GM21381 (cell line): Measurements from ENCODE around the gene C2CD3.
"Not testable (repeated sequence)": the region's sequence is repeated elsewhere in the genome, so short reads cannot be mapped to it uniquely, and the experiment has no call there.

Source experiments
- ATAC-seq: cut with Tn5 transposase; IDR thresholded peaks from one replicate; pipeline ENCODE4 v1.9.1; 2021; ENCODE audit warnings: mild to moderate bottlenecking, moderate library complexity; ENCODE audit not compliant: unreplicated experiment

The C2CD3 gene

DNA sequence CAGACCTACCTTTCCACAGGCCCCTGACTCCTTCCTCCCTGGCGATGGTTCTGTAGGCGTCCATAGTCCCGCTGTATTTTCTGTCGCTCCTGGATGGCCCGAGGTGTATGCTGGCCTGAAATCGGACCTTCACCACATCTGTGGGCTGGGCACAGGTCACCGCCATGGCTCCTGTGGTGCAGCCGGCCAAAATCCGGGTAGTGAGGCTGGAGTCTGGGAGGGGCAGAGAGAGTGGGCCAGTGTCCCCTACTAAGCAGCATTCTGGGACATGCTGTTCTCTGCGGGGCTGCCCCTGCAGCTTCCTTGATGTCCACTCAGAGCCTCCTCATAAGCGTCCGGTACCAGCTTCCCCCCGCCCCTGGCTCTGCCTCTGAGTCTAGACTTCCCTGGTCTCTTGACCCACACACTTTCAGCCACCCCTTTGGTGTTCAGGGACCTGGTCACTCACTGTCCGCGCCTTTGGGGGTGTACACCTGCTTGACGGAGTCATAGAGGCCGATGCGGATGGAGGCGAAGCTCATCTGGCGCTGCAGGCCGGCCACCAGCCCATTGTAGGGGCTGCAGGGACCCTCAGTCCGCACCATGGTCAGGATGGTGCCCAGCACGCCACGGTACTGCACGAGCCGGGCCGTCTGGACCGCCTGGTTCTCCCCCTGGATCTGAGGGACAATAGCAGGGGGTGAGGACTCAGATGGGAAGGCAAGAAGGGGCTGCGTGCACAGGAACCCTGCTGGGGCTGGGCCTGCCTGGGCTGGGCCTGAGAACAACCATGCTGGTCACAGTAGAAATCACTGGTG, 164.9 kb downstream of the C2CD3 start:
- ATAC-seq: no peak

DNA sequence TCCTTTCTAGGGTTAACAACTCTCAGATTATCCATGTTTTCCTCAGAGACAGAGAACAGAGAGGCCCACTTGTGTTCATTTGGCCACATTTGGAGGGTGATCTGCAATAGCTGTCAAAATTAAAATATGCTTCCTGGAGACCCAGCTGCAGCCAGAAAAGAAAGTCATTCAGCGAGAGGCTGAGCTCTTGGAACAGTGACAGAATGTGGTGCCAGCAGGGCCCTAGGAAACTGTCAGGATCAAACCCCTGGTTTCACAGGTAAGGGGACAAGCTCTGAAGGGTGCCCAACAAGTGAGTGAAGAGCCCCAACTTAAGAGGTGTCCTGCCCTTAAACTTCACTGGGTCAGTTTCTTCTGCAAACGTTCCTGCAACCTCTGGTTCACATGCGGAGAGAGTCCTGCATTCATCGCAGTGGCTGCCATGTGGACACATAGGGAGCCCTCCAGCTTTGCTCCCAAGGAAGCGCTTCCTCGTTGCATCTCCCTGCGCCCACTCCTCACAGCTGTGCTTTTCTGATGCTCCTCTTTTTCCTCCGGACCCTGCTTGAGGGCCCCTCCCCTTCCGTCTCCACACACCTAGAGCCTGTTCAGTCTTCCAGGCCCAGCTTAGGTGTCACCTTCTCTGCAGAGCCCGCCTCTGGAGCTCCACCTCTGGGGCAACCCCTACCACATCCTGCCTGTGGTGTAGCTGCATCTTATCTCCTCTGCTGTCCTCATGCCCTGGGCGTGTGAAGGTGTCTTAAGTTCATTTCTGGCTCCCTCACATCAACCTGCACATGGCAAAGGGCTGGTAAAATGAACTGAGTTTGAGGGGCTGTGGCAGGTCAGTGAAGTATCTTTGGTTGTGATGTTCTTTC, 165.8 kb downstream of the C2CD3 start:
- ATAC-seq: peak; percentile 56

DNA sequence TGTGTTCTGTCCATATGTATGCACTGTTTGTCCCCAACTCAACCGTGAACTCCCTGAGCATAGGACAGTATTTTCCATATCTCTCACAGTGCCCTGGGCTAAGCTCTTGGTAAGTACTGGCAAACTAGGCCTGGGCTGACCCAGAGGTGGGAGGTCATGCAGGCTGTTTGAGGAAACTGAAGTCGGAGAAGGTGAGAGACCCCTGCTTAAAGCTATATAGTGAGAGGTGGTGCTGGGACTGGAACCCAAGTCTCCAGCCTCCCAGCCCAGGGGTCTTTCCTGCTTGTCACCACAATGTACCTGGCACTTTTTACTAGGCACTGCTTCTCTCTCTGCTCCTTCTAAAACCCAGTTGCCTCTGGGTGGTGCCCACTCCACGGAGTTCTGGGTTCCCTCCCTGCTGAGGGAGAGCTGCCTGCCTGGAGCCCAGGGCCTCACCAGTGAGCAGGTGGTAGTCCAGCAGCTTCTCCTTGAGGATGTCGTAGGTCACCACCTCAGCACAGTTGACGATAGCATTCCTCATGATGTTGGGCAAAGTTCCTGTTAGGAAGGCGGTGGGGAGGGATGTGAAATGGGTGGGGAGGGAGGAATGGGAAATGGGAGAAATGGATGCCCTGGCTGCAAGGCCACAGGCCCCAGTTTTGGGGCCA, 166.6 kb downstream of the C2CD3 start:
- no peak for ATAC-seq

DNA sequence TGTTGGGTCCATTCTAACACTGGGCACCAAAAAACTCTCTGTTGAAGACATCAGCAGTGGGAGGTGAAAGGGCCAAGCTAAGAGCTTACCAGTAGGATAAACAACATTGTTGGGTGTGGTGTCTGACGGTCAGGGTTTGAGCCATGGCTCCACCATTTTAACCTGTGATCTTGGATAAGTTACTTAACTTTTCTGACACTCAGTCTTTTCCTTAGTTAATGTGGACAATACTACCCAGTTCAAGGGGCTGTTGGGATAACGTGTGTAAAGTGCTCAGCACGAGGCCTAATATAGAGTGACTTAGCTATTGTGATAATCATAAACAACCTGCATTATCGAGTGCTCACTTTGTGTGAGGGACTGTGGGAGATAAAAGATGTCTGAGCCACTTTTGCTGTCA, 168.0 kb downstream of the C2CD3 start:
- ATAC-seq: no peak

GRCh38 chr11:74001822-74002286, 168.9 kb downstream of the C2CD3 start:
- ATAC-seq: no peak

- no peak for ATAC-seq
Measured at GRCh38 chr11:74000307-74001133, 170.3 kb downstream of the C2CD3 start.

- ATAC-seq: no peak
Measured at GRCh38 chr11:73999581-74000306, 171.1 kb downstream of the C2CD3 start.

DNA sequence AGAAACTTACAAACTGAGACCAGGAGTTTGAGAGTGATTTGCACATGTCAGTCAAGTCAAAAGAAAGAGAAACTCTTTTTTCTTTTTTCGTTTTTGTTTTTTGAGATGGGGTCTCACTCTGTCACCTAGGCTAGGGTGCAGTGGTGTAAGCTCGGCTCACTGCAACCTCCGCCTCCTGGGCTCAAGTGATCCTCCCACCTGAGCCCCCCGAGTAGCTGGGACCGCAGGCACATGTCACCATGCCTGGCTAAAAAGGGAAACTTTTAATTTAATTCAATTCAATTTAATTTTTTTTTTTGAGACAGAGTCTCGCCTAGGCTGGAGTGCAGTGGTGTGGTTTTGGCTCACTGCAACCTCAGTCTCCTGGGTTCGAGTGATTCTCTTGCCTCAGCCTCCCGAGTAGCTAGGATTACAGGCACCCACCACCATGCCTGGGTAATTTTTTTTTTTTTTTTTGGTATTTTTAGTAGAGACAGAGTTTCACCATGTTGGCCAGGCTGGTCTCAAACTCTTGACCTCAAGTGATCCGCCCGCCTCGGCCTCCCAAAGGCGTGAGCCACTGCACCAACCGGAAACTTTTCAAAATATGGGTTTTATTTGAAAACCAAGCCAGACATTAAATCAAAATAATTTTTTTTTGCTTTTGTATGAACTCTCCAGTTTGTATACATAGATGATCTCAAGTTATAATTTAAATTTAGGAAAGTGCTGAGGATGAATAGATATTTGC, 171.8 kb downstream of the C2CD3 start:
- no peak for ATAC-seq

DNA sequence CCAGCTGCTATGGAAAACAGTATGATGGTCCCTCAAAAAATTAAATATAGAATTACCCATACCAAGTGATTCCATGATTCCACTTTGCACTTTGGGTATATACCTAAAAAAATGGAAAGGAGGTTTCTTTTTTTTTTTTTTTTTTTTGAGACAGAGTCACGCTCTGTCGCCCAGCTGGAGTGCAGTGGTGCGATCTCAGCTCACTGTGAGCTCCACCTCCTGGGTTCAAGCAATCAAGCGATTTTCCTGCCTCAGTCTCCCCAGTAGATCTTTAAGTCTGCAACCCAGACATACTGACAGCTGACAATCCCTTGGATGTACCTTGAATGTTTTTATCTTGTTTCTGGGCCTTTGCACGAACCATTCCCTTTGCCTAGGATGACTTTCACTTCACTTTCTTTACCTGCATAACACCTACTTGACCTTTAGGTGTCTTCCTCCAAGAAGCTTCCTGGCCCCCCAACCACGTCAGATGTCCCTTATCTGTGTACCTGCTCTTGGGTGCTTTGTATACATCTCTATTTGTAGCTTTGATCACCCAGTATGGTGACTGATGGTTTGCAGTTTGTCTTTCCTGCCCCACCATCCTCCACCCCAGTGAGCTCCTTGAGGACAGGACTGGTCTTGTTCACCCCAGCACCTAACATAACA, 173.6 kb downstream of the C2CD3 start:
- ATAC-seq: no peak

DNA sequence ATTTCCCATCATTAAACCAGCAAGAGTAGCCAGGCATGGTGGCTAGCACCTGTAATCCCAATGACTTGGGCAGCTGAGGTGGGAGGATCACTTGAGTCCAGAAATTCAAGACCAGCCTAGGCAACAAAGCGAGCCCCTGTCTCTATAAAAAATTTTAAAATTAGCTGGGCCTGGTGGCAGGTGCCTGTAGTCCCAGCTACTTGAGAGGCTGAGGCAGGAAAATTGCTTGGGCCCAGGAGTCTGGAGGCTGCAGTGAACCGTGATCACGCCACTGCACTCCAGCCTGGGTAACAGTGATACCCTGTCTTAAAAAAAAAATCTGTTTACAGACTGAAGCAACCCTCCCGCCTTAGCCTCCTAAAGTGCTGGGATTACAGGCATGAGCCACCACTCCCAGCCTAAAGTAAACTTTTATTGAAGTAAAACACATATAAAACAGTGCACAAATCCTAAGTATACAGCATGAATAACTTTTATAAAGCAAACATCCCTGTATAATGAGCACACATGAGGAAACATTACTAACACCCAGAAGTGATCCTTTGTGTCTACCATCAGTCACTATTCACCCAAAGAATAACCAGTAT, 174.5 kb downstream of the C2CD3 start:
- no peak for ATAC-seq

GRCh38 chr11:73995731-73996130, 175.1 kb downstream of the C2CD3 start:
- no peak for ATAC-seq

DNA sequence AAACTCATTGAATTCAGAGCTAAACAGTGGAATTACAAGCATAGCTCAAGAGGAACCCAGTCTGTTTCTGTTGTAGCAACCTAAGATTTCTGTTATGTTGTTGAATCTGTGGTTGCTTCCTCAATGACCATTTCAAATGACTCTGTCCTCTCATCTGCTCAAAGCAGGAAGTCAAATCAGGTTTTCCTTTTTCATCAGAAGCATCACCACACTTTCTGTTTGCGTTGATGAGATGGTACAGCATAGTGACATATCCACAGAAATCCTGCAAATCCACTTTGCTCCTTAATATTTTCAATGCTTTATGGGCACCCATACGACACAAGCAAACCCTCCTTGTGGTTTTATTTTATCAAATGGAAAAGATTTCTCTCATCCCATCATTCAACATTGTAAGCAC, 175.6 kb downstream of the C2CD3 start:
- peak; percentile 48 for ATAC-seq

- no peak for ATAC-seq
Measured at GRCh38 chr11:73991471-73992006, 179.3 kb downstream of the C2CD3 start.

DNA sequence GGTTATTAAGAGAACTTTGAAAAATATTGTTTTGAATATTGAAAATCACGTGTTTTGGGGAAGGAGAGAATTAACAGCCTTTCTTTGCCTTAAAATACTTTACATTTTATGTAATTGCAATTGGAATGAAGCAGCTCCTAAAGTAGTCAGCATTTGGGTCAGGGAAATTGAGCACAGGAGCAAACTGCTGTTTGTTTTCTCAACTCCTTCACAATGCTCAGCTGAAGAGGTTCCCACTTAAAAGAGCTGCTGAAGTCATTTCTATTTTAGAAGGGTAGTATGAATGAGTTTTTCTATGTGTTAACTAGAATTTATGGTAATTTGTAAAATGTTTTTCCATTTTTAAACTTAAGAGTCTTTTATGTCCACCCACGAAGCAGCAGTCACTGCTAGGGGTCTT, 180.1 kb downstream of the C2CD3 start:
- no peak for ATAC-seq

GRCh38 chr11:73989156-73989555, 181.6 kb downstream of the C2CD3 start:
- ATAC-seq: no peak

GRCh38 chr11:73988227-73988626, 182.6 kb downstream of the C2CD3 start:
- ATAC-seq: no peak

DNA sequence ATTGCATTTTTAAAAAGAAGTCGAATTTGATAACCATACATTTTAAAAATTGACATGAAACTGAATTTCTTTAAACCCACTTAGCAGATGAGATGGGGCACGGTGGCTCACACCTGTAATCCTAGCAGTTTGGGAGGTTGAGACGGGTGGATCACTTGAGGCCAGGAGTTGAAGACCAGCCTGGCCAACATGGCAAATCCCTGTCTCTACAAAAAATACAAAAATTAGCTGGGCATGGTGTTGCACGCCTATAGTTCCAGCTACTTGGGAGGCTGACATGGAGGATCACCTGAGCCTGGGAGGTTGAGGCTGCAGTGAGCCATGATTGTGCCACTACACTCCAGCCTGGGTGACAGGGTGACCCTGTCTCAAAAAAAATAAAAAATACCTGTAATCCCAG, 185.1 kb downstream of the C2CD3 start:
- not testable (repeated sequence) for ATAC-seq
